Natural killer cell (primary cell): ENCODE measurements around the gene PACRG. TPM values are rescaled to one million over a fixed set of nuclear protein-coding genes. Genes with fewer than 3 reads are reported as not detected.

Source experiments
- ATAC-seq, 3 donors: fragments of 150-1000 bp in 2 of 3; fragments of 200-7000 bp in 1 of 3; cut with Tn5 transposase; 1 replicate in 1 of 3; 2 replicates in 2 of 3; pipeline ENCODE4 v1.10.0; 2021; ENCODE audit warnings: mild to moderate bottlenecking in 2 of 3, moderate library complexity in 2 of 3
- DNase-seq, 2 donors: peaks; one replicate each; pipeline versions ENCODE4 v3.0.0 to v3.0.0-alpha.2; 2013 to 2021; ENCODE audit warnings: mixed read lengths in 1 of 2
- H3K27ac ChIP-seq: one replicate; pipeline ENCODE4 v1.5.1; 2013; ENCODE audit warnings: mild to moderate bottlenecking, low read length
- H3K27me3 ChIP-seq: one replicate; pipeline ENCODE4 v1.6.1; 2013; ENCODE audit warnings: low read length; ENCODE audit not compliant: control insufficient read depth, insufficient read depth
- H3K36me3 ChIP-seq: one replicate; pipeline ENCODE4 v1.6.1; 2013; ENCODE audit warnings: low read length; ENCODE audit not compliant: control insufficient read depth, insufficient read depth
- H3K4me1 ChIP-seq: one replicate; pipeline ENCODE4 v1.6.1; 2013; ENCODE audit warnings: low read length; ENCODE audit not compliant: control insufficient read depth, insufficient read depth
- H3K4me3 ChIP-seq: one replicate; pipeline ENCODE4 v1.5.1; 2013; ENCODE audit warnings: low read length
- H3K9me3 ChIP-seq: one replicate; pipeline ENCODE4 v1.6.1; 2013; ENCODE audit warnings: low read length; ENCODE audit not compliant: control insufficient read depth, insufficient read depth
- H3K27ac Mint-ChIP-seq, 2 donors: one replicate each; pipeline ENCODE4 v1.8.0; 2022; ENCODE audit warnings: mild to moderate bottlenecking in 2 of 2, mixed read lengths in 2 of 2, moderate library complexity in 1 of 2
- H3K27me3 Mint-ChIP-seq, 2 donors: one replicate each; pipeline ENCODE4 v1.8.0; 2022; ENCODE audit warnings: low read depth in 2 of 2, mixed read lengths in 2 of 2
- H3K36me3 Mint-ChIP-seq: one replicate; pipeline ENCODE4 v1.8.0; 2022; ENCODE audit warnings: mixed read lengths
- H3K4me1 Mint-ChIP-seq, 2 donors: one replicate each; pipeline ENCODE4 v1.8.0; 2022; ENCODE audit warnings: mixed read lengths in 2 of 2
- H3K4me3 Mint-ChIP-seq: one replicate; pipeline ENCODE4 v1.8.0; 2022; ENCODE audit warnings: mild to moderate bottlenecking, moderate library complexity, mixed read lengths
- H3K9me3 Mint-ChIP-seq, 2 donors: one replicate each; pipeline ENCODE4 v1.8.0; 2022; ENCODE audit warnings: mixed read lengths in 2 of 2
- CTCF ChIP-seq: fragments of 200-600 bp; IDR thresholded peaks from one replicate; pipeline ENCODE4 v1.8.0; 2022; ENCODE audit warnings: antibody characterized with exemption
- WGBS: methylation state at CpG from one replicate; pipeline ENCODE4 v1.1.7; 2013; ENCODE audit warnings: missing lambda C conversion rate; ENCODE audit not compliant: insufficient coverage; 5-methylcytosine and 5-hydroxymethylcytosine counted together
- intact Hi-C: fragments of 100-400 bp; cut with micrococcal nuclease; formaldehyde crosslinking; loops from one replicate; pipeline ENCODE4 v1.14.2; 2022
- total RNA-seq, 4 donors: library from RNA; stranded (reverse); fragments of 120-200 nt in 1 of 4; gene quantifications; one replicate each; pipeline versions ENCODE4 v1.2.3 to v1.2.4, GENCODE V29; 2013 to 2022

Gene PACRG
- total RNA-seq, 3 donors from 2014 or later (not counting 1 experiment from before 2014, with no cell fraction given), result 0.52 TPM; not detected in 2

GRCh38 chr6:163296835-163297519 lies 569.2 kb downstream of the PACRG start:
- no peak for ATAC-seq
- Histone ChIP-seq H3K27ac (no peak overlapping the region), H3K4me3 (no peak overlapping the region), H3K36me3 (no peaks in the 10 kb centered on the region), H3K4me1 (no peaks in the 10 kb centered on the region), H3K27me3 (no peaks in the 10 kb centered on the region), H3K9me3 (no peaks in the 10 kb centered on the region)
- WGBS, result 69% methylated on average over 3 of the region's 6 CpGs
- Mint-ChIP-seq H3K27me3 (no peaks in the 10 kb centered on the region), H3K4me1 (no peaks in the 10 kb centered on the region), H3K9me3 (no peaks in the 10 kb centered on the region), H3K36me3 (no peaks in the 10 kb centered on the region), H3K27ac (no peak overlapping the region), H3K4me3 (no peak overlapping the region)
- DNase-seq, result no peak
- no peak for TF ChIP-seq CTCF
- intact Hi-C loops, result no loop called here

- ATAC-seq (no peak), DNase-seq (no peak)
- no peaks in the 10 kb centered on the region for H3K36me3 ChIP-seq
- intact Hi-C loops, result no loop called here
- H3K4me3 Mint-ChIP-seq, result no peak overlapping the region
- no peaks in the 10 kb centered on the region for H3K27me3 ChIP-seq
- H3K9me3 Mint-ChIP-seq, result no peaks in the 10 kb centered on the region
- no peaks in the 10 kb centered on the region for H3K4me1 ChIP-seq
- 94% methylated on average over 5 of the region's 5 CpGs for WGBS
- H3K27ac ChIP-seq, result no peak overlapping the region
- no peaks in the 10 kb centered on the region for H3K9me3 ChIP-seq
- no peaks in the 10 kb centered on the region for H3K27me3 Mint-ChIP-seq
- no peak overlapping the region for H3K27ac Mint-ChIP-seq
- H3K4me1 Mint-ChIP-seq, result no peaks in the 10 kb centered on the region
- no peak overlapping the region for H3K4me3 ChIP-seq
- H3K36me3 Mint-ChIP-seq, result no peaks in the 10 kb centered on the region
- no peak for TF ChIP-seq CTCF
These were observed 570.5 kb downstream of the PACRG start for GRCh38 chr6:163298079-163298830.

GRCh38 chr6:163300838-163301237 lies 573.1 kb downstream of the PACRG start:
- Mint-ChIP-seq H3K4me1 (no peaks in the 10 kb centered on the region), H3K36me3 (no peaks in the 10 kb centered on the region), H3K4me3 (no peak overlapping the region), H3K27ac (no peak overlapping the region), H3K27me3 (peaks cover 0 to 1% of the 10 kb centered on the region in 2 donors), H3K9me3 (no peaks in the 10 kb centered on the region)
- DNase-seq (no peak), ATAC-seq (no peak)
- WGBS, result 91% methylated on average over 17 of the region's 17 CpGs
- no peak overlapping the region for H3K4me3 ChIP-seq
- no peaks in the 10 kb centered on the region for H3K27me3 ChIP-seq
- no peak for TF ChIP-seq CTCF
- intact Hi-C loops, result no loop called here
- no peaks in the 10 kb centered on the region for H3K36me3 ChIP-seq
- no peaks in the 10 kb centered on the region for H3K9me3 ChIP-seq
- no peak overlapping the region for H3K27ac ChIP-seq
- H3K4me1 ChIP-seq, result no peaks in the 10 kb centered on the region
